Measurements from ENCODE around the gene RABEP1.

DNA sequence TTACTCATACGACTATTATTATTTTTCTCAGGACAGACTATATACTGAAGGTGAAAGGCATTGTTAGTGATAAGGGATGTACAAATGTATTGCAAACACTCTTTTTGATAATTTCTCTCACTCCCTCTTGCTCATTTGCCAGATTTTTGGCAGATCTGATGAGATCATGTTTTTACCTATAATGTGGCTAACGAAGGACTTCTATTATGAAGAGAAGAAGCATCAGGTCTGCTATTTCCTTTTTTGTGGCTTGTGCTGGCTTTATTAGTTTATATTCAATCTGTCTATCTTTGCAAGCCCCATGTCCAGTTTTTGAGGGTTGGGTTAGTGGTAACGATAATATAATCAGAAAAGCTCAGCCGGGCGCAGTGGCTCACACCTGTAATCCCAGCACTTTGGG is 25.0 kb upstream of the RABEP1 start:
- TF ChIP-seq POLR2AphosphoS5 (IDR thresholded peaks at IDR 0.05; ENCODE audit: low read depth, low read length): no peak
- TF ChIP-seq POLR2A (IDR thresholded peaks at IDR 0.05; ENCODE audit: low read depth, low read length): no peak
- no peak for TF ChIP-seq TAF1 (IDR thresholded peaks at IDR 0.05; ENCODE audit: borderline replicate concordance, low read depth, low read length)
